Endodermal cell (in vitro differentiated cells): ENCODE results near the gene ADAMTS10. TPM values are rescaled to one million over a fixed set of nuclear protein-coding genes. Genes with fewer than 3 reads are reported as not detected.

ENCODE experiments used
- DNase-seq: peaks from one replicate; pipeline ENCODE4 v3.0.0-alpha.2; 2017
- H3K27ac ChIP-seq: 2 replicates; pipeline ENCODE4 v1.5.1; 2013; ENCODE audit warnings: mild to moderate bottlenecking, low read depth, low read length, moderate library complexity
- H3K27me3 ChIP-seq: 2 replicates; pipeline ENCODE4 v1.6.1; 2013; ENCODE audit warnings: mild to moderate bottlenecking, low read length, moderate library complexity; ENCODE audit not compliant: insufficient read depth, control insufficient read depth, poor library complexity, severe bottlenecking
- H3K36me3 ChIP-seq: 2 replicates; pipeline ENCODE4 v1.7.0; 2013; ENCODE audit warnings: mild to moderate bottlenecking, low read length, moderate library complexity; ENCODE audit not compliant: control insufficient read depth, insufficient read depth
- H3K4me1 ChIP-seq: one replicate; pipeline ENCODE4 v1.7.0; 2013; ENCODE audit warnings: low read length; ENCODE audit not compliant: control insufficient read depth, insufficient read depth
- H3K4me3 ChIP-seq: 2 replicates; pipeline ENCODE4 v1.5.1; 2013; ENCODE audit warnings: mild to moderate bottlenecking, low read length, moderate library complexity
- H3K9ac ChIP-seq: 2 replicates; pipeline ENCODE4 v1.6.1; 2013; ENCODE audit warnings: mild to moderate bottlenecking, low read length, moderate library complexity; ENCODE audit not compliant: poor library complexity, severe bottlenecking; ENCODE audit errors: extremely low read depth
- H3K9me3 ChIP-seq: 2 replicates; pipeline ENCODE4 v1.6.1; 2013; ENCODE audit warnings: mild to moderate bottlenecking, low read length, moderate library complexity; ENCODE audit not compliant: control insufficient read depth
- H3K27ac Mint-ChIP-seq: 2 replicates; pipeline ENCODE4 v1.8.0; 2020; ENCODE audit warnings: mixed read lengths
- H3K27me3 Mint-ChIP-seq: 2 replicates; pipeline ENCODE4 v1.8.0; 2021; ENCODE audit warnings: mild to moderate bottlenecking, mixed read lengths; ENCODE audit not compliant: insufficient read depth
- H3K36me3 Mint-ChIP-seq: 2 replicates; pipeline ENCODE4 v1.8.0; 2020; ENCODE audit warnings: low read depth, mixed read lengths
- H3K4me1 Mint-ChIP-seq: 2 replicates; pipeline ENCODE4 v1.8.0; 2020; ENCODE audit warnings: mixed read lengths
- H3K4me3 Mint-ChIP-seq: 2 replicates; pipeline ENCODE4 v1.8.0; 2020; ENCODE audit warnings: mild to moderate bottlenecking, moderate library complexity, mixed read lengths
- H3K9me3 Mint-ChIP-seq: 2 replicates; pipeline ENCODE4 v1.8.0; 2020; ENCODE audit warnings: mild to moderate bottlenecking, mixed read lengths
- WGBS, 2 experiments: methylation state at CpG; one replicate each; pipeline versions ENCODE4 v1.1.5 to v1.1.7; 2013; ENCODE audit warnings: missing lambda C conversion rate in 2 of 2, mixed read lengths in 1 of 2; ENCODE audit not compliant: insufficient coverage in 1 of 2, insufficient read length in 1 of 2; 5-methylcytosine and 5-hydroxymethylcytosine counted together
- total RNA-seq, 2 donors: library from RNA; stranded (reverse); fragmentation: NEBNext Ultra II Directional in 1 of 2; extraction: Animal tissue kit (Norgen Biotek cat#: 25700) in 1 of 2; gene quantifications; 2 replicates in 1 of 2; 3 replicates in 1 of 2; pipeline ENCODE4 v1.2.1, GENCODE V29; 2021
- TF ChIP-seq, protein P1 (sequence below): fragments of 200-600 bp; sonication (generic); conservative IDR thresholded peaks from 2 replicates; pipeline ENCODE4 v1.5.0; 2021; ENCODE audit warnings: antibody characterized with exemption, mild to moderate bottlenecking

Gene ADAMTS10
- total RNA-seq, 2 donors from 2014 or later: 19.3 to 35.9 TPM

- Histone ChIP-seq H3K36me3 (no peaks in the 10 kb centered on the region), H3K27me3 (no peaks in the 10 kb centered on the region), H3K4me3 (no peak overlapping the region), H3K27ac (no peak overlapping the region), H3K4me1 (peaks cover under 1% of the 10 kb centered on the region), H3K9me3 (no peaks in the 10 kb centered on the region), H3K9ac (no peak overlapping the region)
- Mint-ChIP-seq H3K9me3 (no peaks in the 10 kb centered on the region), H3K27me3 (peaks cover 20% of the 10 kb centered on the region), H3K27ac (no peak overlapping the region), H3K4me1 (peaks cover under 1% of the 10 kb centered on the region), H3K36me3 (no peaks in the 10 kb centered on the region), H3K4me3 (no peak overlapping the region)
- 4 to 10% methylated on average over 9 to 20 of the region's 21 CpGs for WGBS, 2 experiments
- TF ChIP-seq, protein P1, sequence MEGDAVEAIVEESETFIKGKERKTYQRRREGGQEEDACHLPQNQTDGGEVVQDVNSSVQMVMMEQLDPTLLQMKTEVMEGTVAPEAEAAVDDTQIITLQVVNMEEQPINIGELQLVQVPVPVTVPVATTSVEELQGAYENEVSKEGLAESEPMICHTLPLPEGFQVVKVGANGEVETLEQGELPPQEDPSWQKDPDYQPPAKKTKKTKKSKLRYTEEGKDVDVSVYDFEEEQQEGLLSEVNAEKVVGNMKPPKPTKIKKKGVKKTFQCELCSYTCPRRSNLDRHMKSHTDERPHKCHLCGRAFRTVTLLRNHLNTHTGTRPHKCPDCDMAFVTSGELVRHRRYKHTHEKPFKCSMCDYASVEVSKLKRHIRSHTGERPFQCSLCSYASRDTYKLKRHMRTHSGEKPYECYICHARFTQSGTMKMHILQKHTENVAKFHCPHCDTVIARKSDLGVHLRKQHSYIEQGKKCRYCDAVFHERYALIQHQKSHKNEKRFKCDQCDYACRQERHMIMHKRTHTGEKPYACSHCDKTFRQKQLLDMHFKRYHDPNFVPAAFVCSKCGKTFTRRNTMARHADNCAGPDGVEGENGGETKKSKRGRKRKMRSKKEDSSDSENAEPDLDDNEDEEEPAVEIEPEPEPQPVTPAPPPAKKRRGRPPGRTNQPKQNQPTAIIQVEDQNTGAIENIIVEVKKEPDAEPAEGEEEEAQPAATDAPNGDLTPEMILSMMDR: peak; percentile 100
- peak; percentile 96 for DNase-seq
Measured at GRCh38 chr19:8580710-8581281, 29.7 kb downstream of the ADAMTS10 start.

- H3K36me3 ChIP-seq: no peaks in the 10 kb centered on the region
- no peak overlapping the region for H3K27ac ChIP-seq
- Mint-ChIP-seq H3K4me3 (no peak overlapping the region), H3K4me1 (peaks cover 4% of the 10 kb centered on the region), H3K27me3 (peaks cover 18% of the 10 kb centered on the region), H3K27ac (no peak overlapping the region), H3K9me3 (no peaks in the 10 kb centered on the region), H3K36me3 (no peaks in the 10 kb centered on the region)
- TF ChIP-seq, protein P1: peak; percentile 94
- no peak overlapping the region for H3K9ac ChIP-seq
- no peak overlapping the region for H3K4me3 ChIP-seq
- H3K9me3 ChIP-seq: no peaks in the 10 kb centered on the region
- 42 to 46% methylated on average over 16 to 17 of the region's 17 CpGs for WGBS, 2 experiments
- H3K27me3 ChIP-seq: no peaks in the 10 kb centered on the region
- peak; percentile 95 for DNase-seq
- peaks cover 5% of the 10 kb centered on the region for H3K4me1 ChIP-seq
Measured at GRCh38 chr19:8578642-8579265, 31.8 kb downstream of the ADAMTS10 start.

GRCh38 chr19:8577741-8578140, 32.8 kb downstream of the ADAMTS10 start:
- Histone ChIP-seq H3K9me3 (no peaks in the 10 kb centered on the region), H3K4me3 (no peak overlapping the region), H3K36me3 (no peaks in the 10 kb centered on the region), H3K27me3 (no peaks in the 10 kb centered on the region), H3K4me1 (peaks cover 5% of the 10 kb centered on the region), H3K9ac (no peak overlapping the region), H3K27ac (no peak overlapping the region)
- TF ChIP-seq, protein P1: no peak
- no peak for DNase-seq
- no peak overlapping the region for H3K4me3 Mint-ChIP-seq
- H3K36me3 Mint-ChIP-seq: no peaks in the 10 kb centered on the region
- H3K27me3 Mint-ChIP-seq: peaks cover 22% of the 10 kb centered on the region
- H3K4me1 Mint-ChIP-seq: peaks cover 4% of the 10 kb centered on the region
- no peaks in the 10 kb centered on the region for H3K9me3 Mint-ChIP-seq
- H3K27ac Mint-ChIP-seq: no peak overlapping the region
- WGBS, 2 experiments: 90% methylated on average over 4 of the region's 4 CpGs; no CpG with 5 or more reads in 1 of the 2 experiments
